Measurements from ENCODE around the gene SLC10A7. TPM values are rescaled to one million over a fixed set of nuclear protein-coding genes. Genes with fewer than 3 reads are reported as not detected.
A peak's percentile ranks its signal among the peaks of the same experiment; 100 is the strongest.

SLC10A7 gene
- total and polyA plus RNA-seq, 9 of the 15 experiments (the other 6 are each of a cell fraction or from before 2014, with no cell fraction given), result 6.4 to 22.8 (median 16.1) TPM

DNA sequence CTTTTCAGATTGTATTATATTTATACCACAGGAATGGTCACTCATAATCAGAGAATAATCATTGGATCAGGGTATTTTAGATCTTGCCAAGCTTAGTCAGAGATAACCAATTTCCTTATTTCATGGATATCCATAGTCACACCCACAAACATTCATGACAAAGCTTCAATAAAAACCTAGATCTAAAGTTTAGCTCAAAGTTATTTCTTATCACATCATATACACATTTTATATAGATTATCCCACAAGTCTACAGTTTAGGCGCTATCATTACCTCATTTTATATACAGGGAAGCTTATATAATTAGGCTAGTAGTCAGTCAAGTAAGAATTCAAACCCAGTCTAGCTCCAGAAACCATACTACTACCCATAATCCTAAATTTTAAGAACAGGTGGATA is 82.3 kb downstream of the SLC10A7 start:
- Histone ChIP-seq H2AFZ (ENCODE audit: low read depth, low read length) (no peak overlapping the region), H3K9me1 (ENCODE audit: control insufficient read depth, insufficient read depth, low read length) (no peaks in the 10 kb centered on the region), H4K20me1 (replicated peaks; ENCODE audit: control insufficient read depth, insufficient read depth, low read length) (no peaks in the 10 kb centered on the region), H3K79me2 (ENCODE audit: control insufficient read depth, insufficient read depth, low read length) (no peaks in the 10 kb centered on the region), H3K27ac (ENCODE audit: extremely low read depth, low read depth, low read length) (no peak overlapping the region), H3K4me1 (replicated peaks in 1 of 2; ENCODE audit: control insufficient read depth in 2 of 2, insufficient read depth in 2 of 2, low read length in 2 of 2) (no peaks in the 10 kb centered on the region), H3K36me3 (ENCODE audit: control insufficient read depth, insufficient read depth, low read length) (no peaks in the 10 kb centered on the region), H3K27me3 (ENCODE audit: control insufficient read depth in 2 of 2, insufficient read depth in 2 of 2, low read length in 2 of 2) (no peaks in the 10 kb centered on the region), H3K9me3 (replicated peaks; ENCODE audit: control insufficient read depth, insufficient read depth, low read depth, low read length) (no peaks in the 10 kb centered on the region), H3K4me2 (ENCODE audit: insufficient read depth, low read length) (no peak overlapping the region), H3K9ac (ENCODE audit: insufficient read depth in 1 of 2, low read depth in 2 of 2, low read length in 2 of 2) (no peak overlapping the region), H3K4me3 (no peak overlapping the region)
- BruUV-seq (replicated peaks), result no TSS peak
- WGBS (ENCODE audit: insufficient coverage, low coverage, missing lambda C conversion rate), result 76% methylated on average over 1 of the region's 1 CpG
- in situ Hi-C loops (cut with MboI) (no loop called here), intact Hi-C loops (cut with micrococcal nuclease) (no loop called here)
- TF ChIP-seq, protein P1, sequence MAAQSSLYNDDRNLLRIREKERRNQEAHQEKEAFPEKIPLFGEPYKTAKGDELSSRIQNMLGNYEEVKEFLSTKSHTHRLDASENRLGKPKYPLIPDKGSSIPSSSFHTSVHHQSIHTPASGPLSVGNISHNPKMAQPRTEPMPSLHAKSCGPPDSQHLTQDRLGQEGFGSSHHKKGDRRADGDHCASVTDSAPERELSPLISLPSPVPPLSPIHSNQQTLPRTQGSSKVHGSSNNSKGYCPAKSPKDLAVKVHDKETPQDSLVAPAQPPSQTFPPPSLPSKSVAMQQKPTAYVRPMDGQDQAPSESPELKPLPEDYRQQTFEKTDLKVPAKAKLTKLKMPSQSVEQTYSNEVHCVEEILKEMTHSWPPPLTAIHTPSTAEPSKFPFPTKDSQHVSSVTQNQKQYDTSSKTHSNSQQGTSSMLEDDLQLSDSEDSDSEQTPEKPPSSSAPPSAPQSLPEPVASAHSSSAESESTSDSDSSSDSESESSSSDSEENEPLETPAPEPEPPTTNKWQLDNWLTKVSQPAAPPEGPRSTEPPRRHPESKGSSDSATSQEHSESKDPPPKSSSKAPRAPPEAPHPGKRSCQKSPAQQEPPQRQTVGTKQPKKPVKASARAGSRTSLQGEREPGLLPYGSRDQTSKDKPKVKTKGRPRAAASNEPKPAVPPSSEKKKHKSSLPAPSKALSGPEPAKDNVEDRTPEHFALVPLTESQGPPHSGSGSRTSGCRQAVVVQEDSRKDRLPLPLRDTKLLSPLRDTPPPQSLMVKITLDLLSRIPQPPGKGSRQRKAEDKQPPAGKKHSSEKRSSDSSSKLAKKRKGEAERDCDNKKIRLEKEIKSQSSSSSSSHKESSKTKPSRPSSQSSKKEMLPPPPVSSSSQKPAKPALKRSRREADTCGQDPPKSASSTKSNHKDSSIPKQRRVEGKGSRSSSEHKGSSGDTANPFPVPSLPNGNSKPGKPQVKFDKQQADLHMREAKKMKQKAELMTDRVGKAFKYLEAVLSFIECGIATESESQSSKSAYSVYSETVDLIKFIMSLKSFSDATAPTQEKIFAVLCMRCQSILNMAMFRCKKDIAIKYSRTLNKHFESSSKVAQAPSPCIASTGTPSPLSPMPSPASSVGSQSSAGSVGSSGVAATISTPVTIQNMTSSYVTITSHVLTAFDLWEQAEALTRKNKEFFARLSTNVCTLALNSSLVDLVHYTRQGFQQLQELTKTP (IDR thresholded peaks at IDR 0.05; ENCODE audit: low read depth in 1 of 2, partially characterized antibody in 2 of 2), result no peak
- TF ChIP-seq STAT5A (IDR thresholded peaks at IDR 0.05; ENCODE audit: borderline replicate concordance, low read length) (no peak), POLR2AphosphoS2 (IDR thresholded peaks at IDR 0.05; ENCODE audit: low read length) (no peak), ZNF282 (CRISPR knock-in tag; IDR thresholded peaks at IDR 0.05) (no peak), DMBX1 (CRISPR knock-in tag; IDR thresholded peaks at IDR 0.05; ENCODE audit: borderline replicate concordance) (no peak), CREBBP (IDR thresholded peaks at IDR 0.05; ENCODE audit: low read depth, low read length) (no peak), ARNT (IDR thresholded peaks at IDR 0.05) (no peak), CBFA2T3 (IDR thresholded peaks at IDR 0.05) (no peak), CEBPG (CRISPR knock-in tag; IDR thresholded peaks at IDR 0.05) (no peak), CEBPG (tag; conservative IDR thresholded peaks at IDR 0.05 in 1 of 2, IDR thresholded peaks at IDR 0.05 in 1 of 2) (no peak), XRCC5 (IDR thresholded peaks at IDR 0.05; ENCODE audit: low read depth, low read length) (no peak), SMARCC2 (IDR thresholded peaks at IDR 0.05; ENCODE audit: low read depth) (no peak), LEF1 (IDR thresholded peaks at IDR 0.05) (no peak), MAZ (CRISPR knock-in tag; conservative IDR thresholded peaks at IDR 0.05 in 1 of 2, IDR thresholded peaks at IDR 0.05 in 1 of 2) (no peak), SMAD1 (IDR thresholded peaks at IDR 0.05; ENCODE audit: low read depth, low read length, partially characterized antibody) (no peak), RBM14 (IDR thresholded peaks at IDR 0.05; ENCODE audit: borderline replicate concordance, insufficient read depth, low read depth, low read length) (no peak)
- TF ChIP-seq, protein P2, sequence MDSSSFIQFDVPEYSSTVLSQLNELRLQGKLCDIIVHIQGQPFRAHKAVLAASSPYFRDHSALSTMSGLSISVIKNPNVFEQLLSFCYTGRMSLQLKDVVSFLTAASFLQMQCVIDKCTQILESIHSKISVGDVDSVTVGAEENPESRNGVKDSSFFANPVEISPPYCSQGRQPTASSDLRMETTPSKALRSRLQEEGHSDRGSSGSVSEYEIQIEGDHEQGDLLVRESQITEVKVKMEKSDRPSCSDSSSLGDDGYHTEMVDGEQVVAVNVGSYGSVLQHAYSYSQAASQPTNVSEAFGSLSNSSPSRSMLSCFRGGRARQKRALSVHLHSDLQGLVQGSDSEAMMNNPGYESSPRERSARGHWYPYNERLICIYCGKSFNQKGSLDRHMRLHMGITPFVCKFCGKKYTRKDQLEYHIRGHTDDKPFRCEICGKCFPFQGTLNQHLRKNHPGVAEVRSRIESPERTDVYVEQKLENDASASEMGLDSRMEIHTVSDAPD (CRISPR knock-in tag; IDR thresholded peaks at IDR 0.05), result no peak
- POLR2A ChIA-PET, result no interaction called here
- no peak for ATAC-seq
- no peak for DNase-seq (ENCODE audit: extremely low read depth in 1 of 4, low spot score in 3 of 4)
- CTCF ChIA-PET (ENCODE audit: low intra/inter-chr PET ratio), result no interaction called here
- FAIRE-seq, result peak; percentile 52

All from K562 (cell line).